Measurements from ENCODE around the gene CALU. TPM values are rescaled to one million over a fixed set of nuclear protein-coding genes. Genes with fewer than 3 reads are reported as not detected.

Gene CALU
- 128 to 227 TPM (median 156 TPM) in 5 replicates for total RNA-seq (2022; extraction: Qiagen RNA extraction; ENCODE audit: low read depth)

GRCh38 chr7:128739048-128739962 lies at the start of gene CALU:
Gene CALU, plus strand, starts transcription at chr7:128739359. Its CDS starts 9,225 bp downstream, at chr7:128748584.

GRCh38 chr7:128775744-128776474 lies 36.8 kb downstream of the CALU start, which contains the start of gene OPN1SW:
Gene OPN1SW, minus strand, starts transcription at chr7:128775794. Its CDS starts 13 bp downstream, at chr7:128775781.

DNA sequence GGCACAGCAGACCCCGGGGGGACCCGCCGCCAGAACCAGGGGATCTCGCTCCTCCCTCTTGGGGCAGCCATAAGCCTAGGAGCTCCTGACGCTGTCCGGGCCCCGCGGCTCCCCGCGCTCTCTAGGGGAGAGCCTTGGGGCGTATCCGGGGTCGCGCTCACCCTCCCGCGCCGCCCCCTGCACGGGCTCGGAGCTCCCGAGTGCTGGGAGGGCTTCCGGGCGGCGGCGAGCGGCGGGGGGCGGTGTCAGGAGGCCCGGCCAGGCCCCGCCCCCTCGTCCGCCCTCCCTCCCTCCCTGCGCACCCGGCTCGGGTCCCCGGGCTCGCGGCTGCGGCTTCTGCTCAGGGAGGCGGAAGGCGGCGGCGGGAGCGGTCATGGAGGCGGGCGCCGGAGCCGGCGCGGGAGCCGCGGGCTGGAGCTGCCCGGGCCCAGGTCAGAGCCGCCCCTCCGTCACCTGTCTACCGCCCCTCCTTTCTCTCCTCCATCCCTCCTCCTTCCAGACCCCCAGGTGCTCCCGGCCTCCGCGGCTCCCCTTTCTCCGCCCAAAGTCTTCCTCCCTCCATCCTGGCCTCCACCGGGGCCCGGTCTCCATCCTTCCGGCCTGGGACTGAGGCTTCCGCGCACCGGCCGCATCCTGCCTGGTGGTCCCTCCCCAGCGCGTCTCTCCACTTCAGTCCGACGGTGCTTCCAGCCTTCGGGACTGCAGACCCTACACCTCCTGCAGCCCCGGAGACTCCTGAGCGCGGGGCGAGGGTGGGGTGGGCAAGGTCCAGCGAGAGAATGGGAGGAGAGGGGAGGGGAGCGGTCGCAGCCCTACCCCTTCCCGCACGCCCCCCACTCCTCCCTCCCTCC lies 52.2 kb downstream of the CALU start, which contains the start of gene CCDC136:
CCDC136 (plus strand) TSS at position 848 of the 851 bp plus-strand sequence. CDS start 444 bp downstream, outside the sequence.

Other genes starting within 250 kb of the CALU start
- 0.52 to 1.2 TPM (median 0.75 TPM) in 5 replicates for gene GARIN1A, start 67.1 kb upstream of the CALU start, total RNA-seq (2022; extraction: Qiagen RNA extraction; ENCODE audit: low read depth)
- gene OPN1SW, start 36.4 kb downstream of the CALU start, total RNA-seq (2022; extraction: Qiagen RNA extraction; ENCODE audit: low read depth) = not detected in 5 replicates
- gene CCDC136, start 52.6 kb downstream of the CALU start, total RNA-seq (2022; extraction: Qiagen RNA extraction; ENCODE audit: low read depth) = 1.7 to 3.6 TPM (median 2.1 TPM) in 5 replicates
- 2.6 to 7.3 TPM (median 4.4 TPM) in 5 replicates for gene FLNC, start 91.0 kb downstream of the CALU start, total RNA-seq (2022; extraction: Qiagen RNA extraction; ENCODE audit: low read depth)
- 232 to 276 TPM (median 256 TPM) in 5 replicates for gene ATP6V1F, start 123.5 kb downstream of the CALU start, total RNA-seq (2022; extraction: Qiagen RNA extraction; ENCODE audit: low read depth)
- gene KCP, start 171.3 kb downstream of the CALU start, total RNA-seq (2022; extraction: Qiagen RNA extraction; ENCODE audit: low read depth) = 0.12 to 0.36 TPM (median 0.18 TPM) in 5 replicates
- 11.4 to 16.7 TPM (median 13.6 TPM) in 5 replicates for gene IRF5, start 198.6 kb downstream of the CALU start, total RNA-seq (2022; extraction: Qiagen RNA extraction; ENCODE audit: low read depth)

Data from A549 treated with ZK216348 at 1 μM for 4 hours (cell line).